EL (cell line): ENCODE results near the gene FAM83E.

Source experiments
- DNase-seq: peaks from one replicate; pipeline ENCODE4 v3.0.0-alpha.2; 2016

Gene FAM83E

GRCh38 chr19:48627865-48628314 is 13.0 kb upstream of the FAM83E start:
- no peak for DNase-seq

- no peak for DNase-seq
Measured at GRCh38 chr19:48627201-48627864, 12.5 kb upstream of the FAM83E start.

DNA sequence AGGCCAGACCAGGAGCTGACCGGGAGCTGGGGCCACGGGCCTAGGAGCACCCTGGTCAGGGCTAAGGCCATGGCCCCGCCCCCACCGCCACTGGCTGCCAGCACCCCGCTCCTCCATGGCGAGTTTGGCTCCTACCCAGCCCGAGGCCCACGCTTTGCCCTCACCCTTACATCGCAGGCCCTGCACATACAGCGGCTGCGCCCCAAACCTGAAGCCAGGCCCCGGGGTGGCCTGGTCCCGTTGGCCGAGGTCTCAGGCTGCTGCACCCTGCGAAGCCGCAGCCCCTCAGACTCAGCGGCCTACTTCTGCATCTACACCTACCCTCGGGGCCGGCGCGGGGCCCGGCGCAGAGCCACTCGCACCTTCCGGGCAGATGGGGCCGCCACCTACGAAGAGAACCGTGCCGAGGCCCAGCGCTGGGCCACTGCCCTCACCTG is 11.0 kb upstream of the FAM83E start:
- no peak for DNase-seq

GRCh38 chr19:48624791-48625723 is 10.2 kb upstream of the FAM83E start:
- no peak for DNase-seq

DNA sequence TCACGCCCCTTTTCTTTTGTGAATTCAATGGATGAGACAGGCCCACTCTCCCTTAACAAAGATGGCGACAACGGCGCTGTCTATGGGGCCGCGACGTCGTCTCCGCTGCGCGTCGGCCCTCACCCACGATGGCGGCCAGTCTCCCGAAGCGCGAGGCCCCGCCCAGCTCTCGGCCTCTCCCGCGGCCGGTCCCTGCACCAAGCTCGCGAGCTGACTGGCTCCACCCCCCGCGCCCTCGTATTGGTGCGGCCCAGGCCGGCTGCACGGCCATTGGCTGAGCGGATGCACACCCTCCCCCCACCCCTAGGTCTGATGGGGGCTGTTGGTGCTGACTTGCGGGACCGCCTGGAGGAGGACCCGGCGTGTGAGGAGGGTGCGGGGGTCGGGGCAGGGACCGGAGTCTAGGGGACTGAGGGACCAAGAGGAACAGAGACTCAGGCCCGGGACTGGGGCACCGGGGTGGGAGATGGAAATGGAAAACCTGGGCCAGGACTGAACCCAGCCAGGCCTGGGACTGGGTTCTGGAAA is 9.3 kb upstream of the FAM83E start:
- DNase-seq = peak; percentile 98

DNA sequence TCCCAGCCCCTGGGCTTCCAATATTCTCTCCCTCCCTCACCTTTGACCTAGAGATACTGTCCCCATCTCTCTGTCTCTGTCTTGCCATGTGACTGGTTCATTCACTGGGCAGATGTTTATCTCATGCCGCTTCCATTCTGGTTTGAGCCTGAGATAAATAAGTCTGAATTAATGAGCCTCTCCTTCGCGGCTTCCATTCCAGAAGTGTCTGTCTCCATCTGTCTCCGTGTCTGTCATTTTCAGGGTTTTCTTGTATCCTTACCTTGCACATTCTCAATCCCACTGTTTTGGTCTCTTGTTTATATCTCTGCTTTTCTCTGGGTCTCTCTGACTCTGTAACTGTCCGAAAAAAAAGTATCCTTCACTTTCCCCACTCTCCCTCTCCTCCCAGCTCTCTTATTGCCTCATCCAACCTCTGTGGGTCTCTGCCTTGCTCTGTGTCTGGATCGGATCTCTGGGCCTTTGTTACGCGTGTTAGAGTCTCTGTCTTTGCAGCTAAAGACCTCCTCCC is 8.7 kb upstream of the FAM83E start:
- no peak for DNase-seq

DNA sequence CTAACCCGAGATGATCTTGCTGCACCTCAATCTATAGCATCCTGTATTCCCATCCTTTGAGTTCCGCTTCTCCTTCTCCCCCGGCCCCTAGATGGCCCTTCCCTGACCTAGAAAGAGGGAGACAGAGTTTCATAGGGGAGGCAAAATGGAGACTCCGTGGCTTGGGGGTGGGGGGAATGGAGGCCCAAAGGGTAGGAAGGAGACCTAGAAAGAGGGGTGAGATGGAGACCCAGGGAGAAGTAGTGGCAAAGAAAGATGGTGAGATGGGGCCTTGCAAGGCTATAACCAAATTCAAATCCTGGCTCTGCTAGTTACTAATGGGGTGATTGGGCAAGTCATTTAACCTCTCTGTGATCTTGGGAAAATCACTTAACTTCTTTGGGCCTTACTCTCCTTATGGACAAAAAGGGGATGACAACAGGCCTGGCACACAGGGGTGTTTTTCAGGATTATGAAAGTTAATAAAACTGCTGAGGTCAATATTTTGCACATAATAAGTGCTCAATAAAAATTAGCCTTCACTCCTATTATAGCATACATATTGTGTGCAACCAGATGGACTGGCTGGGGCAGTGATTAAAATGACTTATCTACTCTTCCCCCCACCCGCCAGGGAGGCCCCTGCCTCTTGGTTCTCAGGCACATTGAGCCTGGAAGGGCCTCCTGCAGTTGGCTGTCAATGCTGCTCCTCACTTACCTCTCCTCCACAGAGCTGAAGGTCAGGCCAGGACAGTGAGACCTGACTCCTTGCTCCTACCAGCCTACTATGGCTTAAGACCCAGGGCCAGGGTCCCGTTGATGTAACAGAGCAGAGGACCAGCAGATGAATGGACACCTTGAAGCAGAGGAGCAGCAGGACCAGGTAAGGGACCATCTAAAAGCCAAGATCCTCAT is 5.1 kb upstream of the FAM83E start:
- DNase-seq = no peak

GRCh38 chr19:48618916-48619691 is 4.2 kb upstream of the FAM83E start, which contains the start of the genes RPL18 and SPHK2:
Gene RPL18 (minus strand): TSS chr19:48619178. CDS start chr19:48619143, 35 bp downstream.
Gene SPHK2 (plus strand): TSS chr19:48619506. CDS start chr19:48620515, 1,009 bp downstream.
- DNase-seq = peak; percentile 100

DNA sequence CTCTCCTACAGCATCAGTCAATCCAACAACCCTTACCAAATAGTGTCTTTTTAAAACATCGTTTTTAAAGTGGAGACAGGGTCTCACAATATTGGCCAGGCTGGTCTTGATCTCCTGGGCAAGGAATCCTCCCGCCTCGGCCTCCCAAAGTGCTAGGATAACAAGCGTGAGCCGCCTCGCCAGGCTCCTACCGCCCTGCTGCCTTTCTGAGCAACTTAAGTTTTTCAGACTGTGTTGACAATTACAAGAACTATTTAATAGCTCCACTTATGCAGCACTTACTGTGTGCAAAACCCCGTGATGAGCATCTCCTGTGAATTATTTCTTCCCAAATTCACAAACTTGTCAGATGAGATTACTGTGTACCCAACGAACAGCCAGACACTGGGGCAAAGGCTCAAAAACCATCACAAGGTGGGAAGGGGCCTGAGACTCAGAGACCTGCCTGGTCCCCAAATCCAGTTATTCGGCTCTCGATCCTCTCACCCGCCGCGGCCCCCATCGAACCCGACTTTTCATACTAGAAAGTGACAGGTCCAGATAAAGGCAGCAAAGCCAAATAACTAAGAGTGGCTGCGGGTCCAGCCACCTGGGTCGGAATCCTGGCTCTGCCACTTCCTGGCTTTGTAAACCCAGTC is 3.5 kb upstream of the FAM83E start:
- DNase-seq = no peak

- DNase-seq = no peak
Measured at GRCh38 chr19:48617146-48617937, 2.5 kb upstream of the FAM83E start.

GRCh38 chr19:48616491-48617056 is 1.7 kb upstream of the FAM83E start:
- no peak for DNase-seq

DNA sequence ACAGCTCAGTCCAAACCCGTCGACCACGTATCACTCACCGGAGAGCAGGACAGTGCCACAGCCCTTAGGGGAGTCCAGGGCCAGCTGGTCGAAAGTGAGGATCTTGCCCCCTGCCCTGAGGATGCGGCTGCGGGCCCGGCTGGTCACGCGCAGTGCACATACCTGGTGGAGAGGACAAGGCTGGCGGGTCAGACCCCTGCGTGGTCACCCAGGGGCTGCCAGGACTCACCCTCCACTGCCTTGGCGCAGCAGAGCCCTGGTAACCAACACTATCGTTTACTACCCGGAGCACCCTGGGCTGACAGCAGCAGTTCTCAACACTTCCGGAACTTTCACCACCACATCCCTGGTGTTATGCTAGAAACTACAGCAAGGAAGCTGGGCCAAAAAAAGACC is 1.2 kb upstream of the FAM83E start:
- no peak for DNase-seq

- no peak for DNase-seq
Measured at GRCh38 chr19:48615231-48616040, 560 bp upstream of the FAM83E start.

- DNase-seq = no peak
Measured at GRCh38 chr19:48613852-48614435, 932 bp downstream of the FAM83E start.

DNA sequence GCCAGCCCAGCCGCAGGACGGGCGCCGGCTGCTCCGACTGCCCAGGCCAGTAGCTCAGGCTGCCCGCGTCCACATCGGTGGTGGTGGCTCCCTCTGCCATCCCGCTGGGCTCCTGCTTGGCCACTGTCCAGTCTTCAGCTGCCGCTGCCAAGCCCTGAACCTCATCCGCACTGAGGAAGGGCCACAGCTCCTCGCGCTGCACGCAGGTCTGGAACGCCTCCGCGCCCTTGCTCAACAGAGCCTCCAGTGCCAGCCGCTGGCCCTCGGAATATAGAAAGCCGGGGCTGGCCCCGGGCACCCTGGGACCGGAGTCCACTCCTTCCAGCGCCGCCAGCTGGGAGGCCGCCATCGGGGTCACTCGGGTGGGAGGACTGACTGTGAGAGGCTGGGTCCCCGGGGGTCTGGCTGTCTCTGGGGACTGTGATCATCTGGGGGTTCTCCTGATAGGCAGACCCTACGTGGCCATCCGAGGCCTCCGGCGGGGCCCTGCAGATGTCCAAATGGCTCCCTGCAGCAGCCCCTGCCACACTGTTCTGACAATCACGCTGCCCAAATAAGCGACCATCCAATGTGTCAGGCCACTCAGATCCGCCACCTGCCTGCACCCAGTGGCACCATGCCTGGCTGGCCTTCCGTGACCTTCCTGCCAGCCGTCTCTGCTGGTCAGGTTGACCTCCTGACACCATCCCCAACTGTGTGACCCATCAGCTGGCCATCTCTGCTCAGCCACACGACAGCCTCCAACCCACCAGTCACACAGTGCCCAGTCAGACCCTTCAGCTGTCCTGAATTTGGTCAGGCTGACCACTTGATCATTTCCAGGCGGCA is 1.6 kb downstream of the FAM83E start:
- DNase-seq = no peak

DNA sequence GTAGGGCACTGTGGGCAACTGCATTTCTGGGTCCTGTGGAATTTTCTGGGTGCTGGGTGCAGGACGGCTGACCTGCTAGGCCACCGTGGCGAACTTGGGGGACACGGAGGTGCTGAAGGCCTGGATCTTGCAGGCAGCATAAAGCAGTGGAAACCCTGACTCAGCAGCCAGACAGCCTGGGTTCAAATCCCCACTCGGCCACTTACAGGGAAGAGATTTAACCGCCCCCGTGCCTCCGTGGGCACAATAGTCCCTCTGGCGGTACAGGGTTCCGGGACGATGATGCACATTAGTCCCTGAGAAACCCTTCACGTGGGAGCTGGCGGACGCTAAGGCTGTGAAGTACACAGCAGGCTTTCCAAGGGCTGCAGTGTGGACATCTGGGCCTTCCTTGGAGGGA is 3.0 kb downstream of the FAM83E start:
- DNase-seq = no peak

DNA sequence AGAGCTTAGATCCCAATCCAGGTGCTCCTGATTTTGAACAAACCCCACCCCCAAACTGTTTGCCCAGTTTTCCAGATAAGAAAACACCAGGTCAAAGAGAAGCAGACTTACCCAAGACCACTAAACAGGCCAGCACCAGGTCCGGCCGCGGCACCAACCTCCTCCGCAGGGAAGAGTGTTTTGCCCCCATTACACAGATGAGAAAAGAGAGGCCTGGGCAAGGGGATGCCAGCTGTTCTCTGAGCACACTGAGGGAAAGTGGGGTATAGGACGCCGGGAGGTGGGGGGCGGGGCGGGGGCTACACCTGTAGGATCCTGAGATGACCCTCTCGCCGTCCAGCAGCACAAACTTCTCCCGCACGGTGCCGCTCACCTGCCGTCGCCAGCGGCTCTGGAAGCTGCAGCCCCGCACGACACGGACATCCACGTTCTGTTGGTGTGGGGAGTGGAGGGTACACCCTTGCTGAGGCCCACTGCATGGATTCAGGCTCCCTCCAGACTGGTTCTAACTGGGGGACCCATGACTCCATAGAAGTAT is 5.2 kb downstream of the FAM83E start:
- DNase-seq = no peak
